Left colon (tissue), 2 donors: ENCODE measurements around the gene PLEKHA6. TPM values are rescaled to one million over a fixed set of nuclear protein-coding genes. Genes with fewer than 3 reads are reported as not detected.

ENCODE experiments used
- ATAC-seq: fragments of 200-7000 bp; cut with Tn5 transposase; one replicate; pipeline ENCODE4 v1.9.1; 2020; ENCODE audit warnings: mild to moderate bottlenecking, moderate library complexity
- DNase-seq, 2 donors: peaks; one replicate each; pipeline ENCODE4 v3.0.0-alpha.2; 2020
- intact Hi-C, 2 donors: fragments of 100-400 bp; cut with DNase I in 1 of 2; cut with micrococcal nuclease in 1 of 2; formaldehyde crosslinking; loops; one replicate each; pipeline versions ENCODE4 v1.11.2 to v1.14.0; 2022; cut with DNase I, micrococcal nuclease
- total RNA-seq, 2 donors: library from RNA; stranded (reverse); fragmentation: NEBNext Ultra II Directional; extraction: Animal tissue kit (Norgen Biotek cat#: 25700); gene quantifications; one replicate each; pipeline ENCODE4 v1.2.1, GENCODE V29; 2021
- donor health status: DM: no; HTN: no; CAD: no.
- donor health status: DM: yes; HTN: yes; CAD: no.

Gene PLEKHA6
- total RNA-seq, 2 donors from 2014 or later, result 110 to 131 TPM

DNA sequence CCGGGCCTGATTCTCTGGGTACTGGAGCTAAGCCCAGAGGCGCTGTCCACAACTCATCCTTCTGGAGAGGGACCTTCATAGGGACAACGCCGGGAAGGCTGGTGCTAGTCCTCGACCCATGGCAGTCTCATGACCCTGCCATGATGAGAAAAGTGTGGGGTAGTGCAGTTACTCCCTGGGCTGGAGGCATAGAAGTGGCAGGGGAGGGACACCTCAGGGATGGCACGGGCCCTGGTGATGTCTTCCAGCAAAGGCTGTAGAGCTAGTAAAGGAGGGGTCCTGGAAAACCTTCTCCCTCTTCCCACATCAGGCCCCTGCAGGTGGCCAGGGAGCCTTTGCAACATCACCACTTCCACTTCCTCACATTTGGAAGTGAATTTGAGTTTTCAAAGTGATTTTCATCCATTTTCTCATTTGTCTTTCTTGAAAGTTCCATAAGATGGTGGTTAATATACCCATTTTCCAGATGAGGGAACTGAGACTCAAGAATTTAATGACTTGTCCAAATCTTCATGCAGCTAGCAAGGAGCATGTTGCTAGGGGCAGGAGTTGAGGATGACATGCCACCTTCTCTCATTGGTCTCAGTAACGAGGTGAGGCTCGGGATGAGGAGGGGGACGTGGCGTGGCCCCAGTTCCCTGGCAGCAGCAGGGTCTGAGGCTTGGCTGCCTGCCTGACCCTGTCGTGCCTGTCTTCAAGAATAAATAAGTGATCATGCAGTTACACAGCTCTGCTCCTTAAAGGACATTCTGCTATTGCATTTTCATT is 142.7 kb downstream of the PLEKHA6 start:
- ATAC-seq (no peak), DNase-seq (no peak)
- intact Hi-C loops, result no loop called here

DNA sequence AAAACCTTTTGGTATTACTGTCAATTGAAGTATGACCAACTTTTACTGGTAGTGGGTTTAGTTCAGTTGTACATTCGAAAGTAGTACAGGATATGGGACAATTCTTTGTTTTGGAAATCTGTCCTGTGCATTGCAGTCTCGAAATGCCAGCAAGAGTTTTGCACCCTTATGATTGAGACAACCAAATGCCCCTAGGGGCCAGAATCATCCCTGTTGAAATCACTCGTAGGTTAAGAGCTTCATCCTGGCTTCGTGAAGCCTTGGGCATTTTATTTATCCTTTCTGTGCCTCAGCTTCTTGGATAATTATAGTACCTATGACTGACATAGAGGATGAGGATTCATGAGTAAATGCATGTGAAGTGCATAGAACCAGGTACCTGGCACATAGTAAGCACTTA is 143.5 kb downstream of the PLEKHA6 start:
- no peak for DNase-seq
- intact Hi-C loops, result no loop called here
- ATAC-seq, result no peak

DNA sequence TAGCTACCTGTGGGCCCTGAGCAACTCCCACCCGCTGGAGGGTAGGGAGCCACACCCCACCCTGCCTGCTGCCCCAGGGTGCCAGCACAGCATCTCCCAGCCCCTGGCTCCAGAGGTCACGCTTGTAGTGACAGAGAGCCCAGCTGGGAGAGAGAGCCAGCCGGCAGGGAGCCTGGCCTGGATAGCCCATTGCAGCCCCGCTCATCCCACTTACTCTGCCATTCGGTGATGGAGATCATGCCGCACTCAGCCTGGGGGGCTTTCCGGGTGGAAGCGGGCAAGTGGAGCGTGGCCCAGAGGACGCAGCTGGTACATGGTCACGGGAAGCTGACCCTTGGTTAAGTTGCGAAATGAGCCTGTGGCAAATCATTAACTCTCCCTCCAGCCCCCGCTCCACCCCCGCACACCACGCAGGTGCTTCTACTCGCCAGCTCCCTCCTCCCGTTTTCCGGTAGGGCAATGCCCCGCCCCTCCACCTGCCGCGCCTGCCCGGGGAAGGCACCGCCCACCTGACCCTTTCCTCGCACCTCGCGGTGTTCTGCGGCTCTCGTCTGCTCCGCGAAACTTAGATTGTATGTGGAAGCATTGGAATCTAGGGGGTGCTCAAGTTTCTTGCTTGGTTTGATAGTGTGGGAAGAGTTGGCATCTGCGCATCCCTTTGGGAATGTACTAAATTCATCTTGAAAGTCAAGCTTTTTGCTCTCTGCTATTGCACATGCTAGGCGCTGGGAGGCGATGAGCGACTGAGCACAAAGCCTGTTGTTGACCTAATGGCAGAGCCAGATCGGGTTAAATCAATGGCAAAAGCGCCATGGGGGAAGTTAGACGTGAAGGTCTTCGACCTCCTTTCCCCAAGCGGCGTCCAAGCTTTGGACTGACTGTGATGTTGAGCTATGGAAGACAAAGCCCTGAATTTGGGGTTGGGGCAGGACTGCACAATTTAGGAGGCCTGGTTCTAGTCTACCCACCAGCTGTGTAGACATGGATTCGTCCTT is 145.8 kb downstream of the PLEKHA6 start, which contains the start of gene GOLT1A:
GOLT1A (minus strand) TSS at position 321 of the 995 bp plus-strand sequence; CDS start at position 239, 82 bp downstream.
- intact Hi-C loops, result loop anchor here in 1 of 2 donors (5.0 kb wide), 1 partner anchor 148 kb away; no protein-coding TSS in a partner anchor
- ATAC-seq (peak; percentile 94), DNase-seq (peak; percentile 86 to 90)

DNA sequence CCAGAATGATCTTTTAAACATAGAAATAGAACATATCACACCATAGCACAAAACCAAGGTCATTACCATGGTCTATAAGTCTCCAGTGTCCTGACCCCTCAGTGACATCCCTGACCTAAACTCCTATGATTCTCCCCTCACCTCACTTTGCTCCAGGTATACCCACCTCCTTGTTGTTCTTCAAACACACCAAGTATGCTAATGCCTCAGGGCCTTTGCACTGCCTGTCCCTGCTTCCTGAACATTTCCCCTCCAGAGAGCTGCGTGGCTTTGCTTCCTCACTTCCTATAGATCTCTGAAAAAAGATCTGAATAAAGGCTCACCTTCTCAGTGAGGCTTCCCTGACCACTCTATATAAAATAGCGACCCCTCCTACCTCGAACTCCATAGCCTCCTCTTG is 147.0 kb downstream of the PLEKHA6 start:
- DNase-seq (no peak), ATAC-seq (no peak)
- intact Hi-C loops, result loop anchor here in 1 of 2 donors (5.0 kb wide), 1 partner anchor 150 kb away; no protein-coding TSS in a partner anchor

DNA sequence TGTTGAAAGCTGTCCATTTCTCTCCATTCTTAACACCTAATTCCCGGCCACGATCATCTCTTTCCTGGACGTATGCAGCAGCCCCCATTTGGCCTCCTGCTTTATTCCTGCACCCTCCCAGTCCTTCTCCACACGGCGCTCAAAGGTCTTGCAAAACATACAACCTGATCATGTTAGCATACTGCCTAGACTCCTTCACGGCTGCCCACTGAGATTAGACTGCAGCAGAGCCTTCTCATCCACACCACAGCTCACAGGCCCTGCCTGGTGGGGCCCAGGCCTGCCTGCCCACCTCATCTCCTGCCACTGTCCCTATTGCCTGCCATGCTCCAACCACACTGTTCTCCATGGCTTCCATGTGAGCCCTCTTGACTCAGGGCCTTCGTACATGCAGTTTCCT is 148.7 kb downstream of the PLEKHA6 start:
- intact Hi-C loops, result loop anchor here in 1 of 2 donors (5.0 kb wide), 1 partner anchor 151 kb away; no protein-coding TSS in a partner anchor
- ATAC-seq, result no peak
- no peak for DNase-seq

DNA sequence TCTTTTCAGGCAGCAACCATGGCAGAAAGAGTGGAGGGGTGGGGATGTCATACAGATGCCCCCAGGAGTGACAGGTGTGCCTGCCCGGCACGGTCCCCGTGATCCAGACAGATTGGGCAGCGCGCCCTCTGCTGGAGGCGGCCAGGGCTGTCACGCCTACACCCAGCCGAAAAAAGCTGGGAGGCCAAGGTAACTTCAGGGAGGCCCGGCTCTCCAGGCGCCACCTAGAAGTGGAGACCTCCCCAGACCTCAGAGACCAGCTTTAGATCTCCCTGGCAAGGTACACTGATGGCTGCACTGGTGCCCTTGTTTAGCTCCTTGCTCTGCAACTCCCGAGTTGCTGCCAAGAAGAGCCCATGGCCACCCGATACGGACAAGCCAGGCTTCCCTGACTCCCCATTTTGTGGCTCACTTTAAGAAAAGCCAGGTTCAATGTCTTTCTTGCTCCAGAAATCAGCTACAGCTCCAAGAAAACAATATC is 152.6 kb downstream of the PLEKHA6 start:
- DNase-seq, result peak; percentile 40 to 81
- intact Hi-C loops, result loop anchor here in 1 of 2 donors (5.0 kb wide), 1 partner anchor 45 kb away; no protein-coding TSS in a partner anchor
- ATAC-seq, result peak; percentile 90

DNA sequence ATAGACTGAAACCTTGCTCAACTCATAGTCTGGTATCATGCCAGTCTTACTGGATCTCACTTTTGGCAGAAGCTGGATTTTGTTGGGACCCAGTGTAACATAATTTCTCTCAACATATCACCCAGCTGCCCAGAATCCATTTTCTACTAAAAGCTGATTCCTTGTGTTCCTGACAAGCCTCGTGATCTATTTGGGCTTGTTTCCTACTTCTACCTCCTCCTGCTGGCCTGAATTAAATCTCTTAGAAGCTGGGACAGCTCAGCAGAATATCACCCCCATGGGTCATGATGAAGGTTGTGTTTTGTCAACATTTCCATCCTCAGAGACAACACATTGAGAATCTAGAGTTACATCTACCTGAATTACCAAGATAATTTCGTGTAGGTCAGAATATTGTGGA is 153.6 kb downstream of the PLEKHA6 start:
- intact Hi-C loops, result loop anchor here in 1 of 2 donors (5.0 kb wide), 1 partner anchor 44 kb away; no protein-coding TSS in a partner anchor
- no peak for DNase-seq
- no peak for ATAC-seq

DNA sequence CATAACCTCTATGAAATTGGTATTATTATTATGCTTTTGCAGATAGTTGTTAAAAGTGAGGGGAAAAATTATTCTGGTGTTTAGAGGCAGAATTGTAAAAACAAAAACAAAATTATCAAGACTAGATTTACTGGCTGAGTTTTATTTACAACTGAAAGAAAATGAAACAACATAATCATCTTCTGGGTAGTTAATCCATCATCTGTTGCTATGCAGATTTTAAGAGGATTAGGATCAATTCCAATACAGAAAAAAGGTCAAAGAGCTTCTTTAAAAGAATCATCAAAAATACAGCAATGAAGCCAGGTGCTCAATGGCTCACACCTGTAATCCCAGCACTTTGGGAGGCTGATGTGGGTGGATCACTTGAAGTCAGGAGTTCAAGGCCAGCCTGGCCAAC is 154.2 kb downstream of the PLEKHA6 start:
- no peak for ATAC-seq
- intact Hi-C loops, result loop anchor here in 1 of 2 donors (5.0 kb wide), 1 partner anchor 43 kb away; no protein-coding TSS in a partner anchor
- no peak for DNase-seq

DNA sequence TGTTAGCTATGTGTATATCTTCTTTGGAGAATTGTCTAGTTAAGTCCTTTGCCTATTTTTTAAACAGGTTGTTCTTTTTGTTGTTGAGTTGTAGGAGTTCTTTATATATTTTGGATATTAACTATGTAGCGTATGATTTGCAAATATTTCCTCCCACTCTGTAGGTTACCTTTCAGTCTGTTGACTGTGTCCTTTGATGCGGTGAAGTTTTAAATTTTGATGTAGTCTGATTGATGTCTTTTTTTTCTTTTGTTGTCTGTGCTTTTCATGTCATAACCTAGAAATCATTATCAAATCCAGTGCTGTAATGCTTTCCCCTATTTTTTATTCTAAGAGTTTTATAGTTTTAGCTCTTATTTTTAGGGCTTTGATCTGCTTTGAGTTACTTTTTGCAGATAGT is 154.8 kb downstream of the PLEKHA6 start:
- DNase-seq (no peak), ATAC-seq (no peak)
- intact Hi-C loops, result loop anchor here in 1 of 2 donors (5.0 kb wide), 1 partner anchor 43 kb away; no protein-coding TSS in a partner anchor

DNA sequence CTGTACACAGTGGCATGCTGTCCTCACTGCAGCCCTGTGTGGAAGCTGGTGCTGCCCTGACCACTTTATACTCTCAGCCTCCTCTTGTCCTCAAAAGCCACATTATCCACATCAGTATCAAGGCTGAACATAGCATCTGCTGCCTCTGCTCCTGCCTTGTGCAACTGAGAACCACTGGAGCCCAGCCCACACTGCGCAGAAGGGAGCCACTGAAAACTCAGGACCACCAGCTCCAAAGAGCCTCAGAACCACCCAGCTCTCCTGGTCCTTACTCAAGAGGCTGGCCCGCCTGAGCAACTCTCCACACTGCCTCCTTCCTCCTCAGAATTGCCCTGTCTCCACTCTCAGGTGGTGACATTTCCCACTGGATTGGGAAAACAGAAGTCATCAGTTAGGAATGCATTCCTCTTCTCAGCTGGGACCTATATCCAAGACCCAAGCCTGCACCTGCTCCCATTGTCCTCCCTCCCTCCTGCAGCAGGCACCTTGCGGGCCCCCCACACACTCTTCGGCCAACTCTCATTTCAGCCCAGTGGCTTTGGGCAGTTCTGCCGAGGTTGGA is 156.4 kb downstream of the PLEKHA6 start:
- DNase-seq (peak in 1 of 2 donors; percentile 18), ATAC-seq (no peak)
- intact Hi-C loops, result no loop called here

DNA sequence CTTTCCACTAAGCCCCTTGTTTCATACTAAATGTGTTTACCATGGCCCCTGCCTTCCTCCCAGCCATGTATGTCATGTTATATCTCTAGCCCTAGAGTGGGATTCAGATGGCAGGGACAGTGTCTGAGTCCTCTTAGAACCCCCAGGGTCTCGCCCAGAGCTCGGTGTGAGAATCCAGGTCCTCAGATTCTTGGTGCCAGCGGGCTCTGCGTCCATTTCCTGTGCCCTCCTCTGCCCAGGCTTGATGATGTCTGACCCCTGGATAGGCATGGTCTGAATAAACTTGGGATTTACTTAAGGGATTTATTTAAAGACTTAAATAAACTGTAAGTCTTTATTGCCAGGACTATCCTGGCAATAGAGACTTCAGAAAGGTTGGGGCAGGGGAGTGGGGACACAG is 157.2 kb downstream of the PLEKHA6 start:
- ATAC-seq (no peak), DNase-seq (peak in 1 of 2 donors; percentile 4)
- intact Hi-C loops, result no loop called here

DNA sequence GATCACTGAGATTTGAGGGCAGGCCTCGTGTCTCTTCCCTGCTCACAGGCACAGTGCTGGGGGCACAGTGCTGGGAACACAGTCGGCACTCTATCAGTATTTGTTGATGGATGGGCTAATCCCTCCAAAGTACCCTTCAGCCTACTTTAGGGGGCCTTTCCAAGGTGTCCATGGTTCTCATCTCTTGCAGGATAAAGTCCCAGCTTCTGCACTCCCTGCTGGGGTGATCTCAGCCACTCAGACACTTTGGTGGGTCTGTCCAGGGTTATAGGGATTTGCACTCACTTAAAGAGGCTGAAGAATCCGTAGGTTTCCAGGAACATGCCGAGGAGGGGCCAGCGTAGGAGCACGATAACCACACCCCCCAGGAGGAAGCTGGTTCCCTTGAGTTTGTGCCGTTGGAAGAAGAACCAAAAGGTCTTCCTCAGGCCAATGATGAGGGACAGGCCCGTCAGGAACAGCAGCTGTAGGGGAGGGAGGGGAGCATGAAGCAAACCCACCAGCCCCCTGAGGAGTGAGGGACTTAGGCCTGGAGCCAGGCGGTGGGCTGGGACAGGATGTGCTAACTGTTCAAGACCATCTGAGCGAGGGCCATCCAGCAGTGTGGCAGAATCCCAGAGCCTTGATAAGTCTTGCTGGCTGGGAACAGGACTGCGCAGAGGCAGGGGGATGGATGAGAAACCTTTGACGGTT is 158.2 kb downstream of the PLEKHA6 start:
- intact Hi-C loops, result no loop called here
- DNase-seq, result peak in 1 of 2 donors; percentile 17
- ATAC-seq, result no peak

DNA sequence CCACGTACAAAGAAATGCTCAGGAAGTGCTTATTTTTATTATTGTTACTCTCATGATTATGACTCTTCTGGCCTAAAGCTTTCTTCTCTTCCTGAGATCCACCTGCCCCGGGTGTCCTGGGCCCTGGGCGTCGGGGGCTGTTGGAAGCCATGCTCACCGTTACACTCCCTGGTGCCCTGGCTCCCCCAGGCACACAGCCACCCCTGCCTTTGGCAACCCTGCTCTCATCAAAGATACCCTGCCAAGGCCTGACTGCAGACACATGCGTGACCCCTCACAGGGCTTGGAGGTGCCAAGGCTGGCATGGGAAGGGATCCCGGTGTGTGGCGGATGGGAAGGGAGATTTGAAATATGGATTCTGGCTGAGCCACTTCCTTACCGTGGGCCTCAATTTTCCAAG is 160.2 kb downstream of the PLEKHA6 start:
- no peak for ATAC-seq
- intact Hi-C loops, result no loop called here
- peak in 1 of 2 donors; percentile 8 for DNase-seq

DNA sequence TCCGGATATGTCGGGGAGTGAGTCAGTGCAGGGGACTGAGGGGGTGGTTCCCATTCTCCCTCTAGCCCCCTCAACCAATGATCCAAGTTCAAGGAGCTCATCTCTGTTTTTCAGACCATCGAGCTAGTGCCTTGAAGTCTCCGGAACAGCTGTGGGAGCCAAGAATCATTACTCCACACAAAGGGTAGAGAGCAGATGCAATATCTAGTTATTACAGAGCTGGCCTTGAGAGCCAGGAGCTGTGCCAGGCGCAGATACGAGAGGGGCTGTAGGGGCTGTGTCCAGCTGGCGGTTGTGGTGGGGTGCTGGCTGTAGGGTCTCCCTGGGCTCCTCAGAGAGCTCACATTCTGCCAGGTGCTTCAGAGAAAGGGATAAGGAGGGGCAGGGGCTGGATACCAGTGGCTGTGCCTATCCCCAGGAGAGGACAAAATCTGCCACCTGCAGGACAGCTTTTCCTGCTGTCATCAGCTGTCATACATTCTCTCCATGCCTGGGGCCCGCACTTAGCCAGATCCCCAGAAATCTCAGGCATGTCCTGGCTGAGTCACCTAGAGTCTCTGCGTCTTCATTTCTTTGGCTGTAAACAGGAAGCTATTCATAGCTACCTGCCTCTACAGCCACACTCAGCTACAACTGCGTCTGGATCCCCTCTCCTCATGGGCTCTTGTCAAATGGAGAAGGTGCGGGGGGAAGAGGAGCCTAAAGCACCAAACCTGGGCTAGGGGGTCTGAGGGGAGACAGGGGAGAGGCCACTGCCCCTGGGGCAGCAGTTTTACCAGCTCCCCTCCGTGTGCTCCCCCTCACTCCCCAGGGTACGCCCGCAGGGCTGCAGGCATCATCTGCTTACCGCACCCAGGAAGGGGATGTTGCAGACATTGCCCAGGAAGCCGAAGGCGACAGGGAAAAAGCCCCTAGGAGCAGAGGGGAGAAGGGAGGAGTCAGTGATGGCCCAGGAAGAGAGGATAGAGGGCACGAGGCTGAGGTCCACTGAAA is 161.1 kb downstream of the PLEKHA6 start:
- ATAC-seq, result peak; percentile 49
- no peak for DNase-seq
- intact Hi-C loops, result no loop called here

DNA sequence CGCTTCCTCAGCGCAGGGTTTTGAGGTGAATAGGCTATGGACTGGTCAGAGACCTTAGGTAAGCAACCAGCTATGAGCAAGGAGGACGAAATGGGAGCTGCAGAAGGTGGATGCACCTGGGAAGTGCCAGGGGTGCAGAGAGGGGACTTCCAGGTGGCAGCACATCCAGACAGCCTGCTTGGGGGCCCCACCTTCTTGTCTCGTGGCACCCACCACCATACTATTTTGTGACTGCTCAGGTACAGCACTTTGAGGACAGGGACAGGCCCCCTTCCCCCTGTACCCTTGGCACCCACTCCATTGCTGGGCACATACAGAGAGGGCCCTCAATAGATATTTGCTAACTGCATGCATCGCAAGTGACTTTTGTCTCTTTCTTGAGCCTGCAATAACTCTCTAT is 162.7 kb downstream of the PLEKHA6 start:
- DNase-seq, result no peak
- no peak for ATAC-seq
- intact Hi-C loops, result no loop called here

DNA sequence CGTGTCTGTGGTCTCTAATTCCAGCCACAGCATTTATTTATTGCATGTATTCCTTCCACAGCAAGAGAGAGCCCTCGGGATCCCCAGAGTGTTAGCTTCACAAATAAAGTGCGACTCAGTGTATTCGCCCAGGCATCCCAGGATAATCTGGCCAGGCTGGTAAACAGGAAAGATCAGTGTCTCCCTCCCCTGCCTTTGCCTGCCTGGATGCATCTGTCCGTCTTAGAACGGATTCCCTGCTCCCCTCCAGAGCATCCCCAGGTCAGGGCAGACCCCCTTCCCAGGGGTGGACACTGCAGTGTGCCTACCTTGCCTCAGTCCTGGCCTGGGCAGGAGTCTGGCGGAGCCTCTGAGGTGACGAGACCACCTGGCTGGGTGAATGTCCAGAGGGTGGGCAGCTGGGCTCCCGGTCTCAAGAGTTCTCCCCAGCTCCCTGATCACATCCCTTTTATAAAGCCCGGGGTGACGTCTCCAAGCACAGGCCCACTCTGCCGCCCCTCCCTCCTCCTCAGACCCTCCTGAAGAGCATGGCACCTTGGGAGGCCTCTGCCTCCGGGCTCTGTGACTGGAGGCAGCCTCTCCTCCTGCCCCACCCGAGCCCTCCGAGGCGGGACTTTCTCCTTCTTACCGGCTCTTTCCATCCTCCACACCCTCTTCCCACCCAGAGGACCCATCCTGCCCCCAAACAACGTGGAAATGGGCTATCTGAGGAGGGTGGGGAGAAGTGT is 163.5 kb downstream of the PLEKHA6 start, which contains the start of gene KISS1:
KISS1 (minus strand) TSS at position 424 of the 728 bp plus-strand sequence. CDS start 3,615 bp downstream, outside the sequence.
- DNase-seq (no peak), ATAC-seq (no peak)
- intact Hi-C loops, result no loop called here
